CD14-positive monocyte (primary cell): Measurements from ENCODE around the gene PRSS22. TPM values are rescaled to one million over a fixed set of nuclear protein-coding genes. Genes with fewer than 3 reads are reported as not detected.
A peak's percentile ranks its signal among the peaks of the same experiment; 100 is the strongest.

Source experiments
- DNase-seq, 3 donors: peaks; one replicate each; pipeline ENCODE4 v3.0.0-alpha.2; 2011 to 2022
- H2AFZ ChIP-seq: 2 replicates; pipeline ENCODE4 v1.6.0; 2012; ENCODE audit warnings: mild to moderate bottlenecking, low read depth, low read length, inconsistent platforms; ENCODE audit not compliant: insufficient read depth, poor library complexity, severe bottlenecking
- H3K27ac ChIP-seq, 2 donors: 1 replicate in 1 of 2; 2 replicates in 1 of 2; pipeline ENCODE4 v1.5.1; 2012 to 2013; ENCODE audit warnings: low read length in 2 of 2, control low read depth in 1 of 2, inconsistent platforms in 1 of 2, low read depth in 1 of 2, mild to moderate bottlenecking in 1 of 2
- H3K27me3 ChIP-seq, 2 donors: one replicate each; pipeline versions ENCODE4 v1.6.0 to v1.6.1; 2011 to 2013; ENCODE audit warnings: low read length in 2 of 2; ENCODE audit not compliant: control insufficient read depth in 2 of 2, insufficient read depth in 2 of 2
- H3K36me3 ChIP-seq, 2 donors: replicated peaks in 1 of 2; 1 replicate in 1 of 2; 2 replicates in 1 of 2; pipeline versions ENCODE4 v1.5.1 to v1.6.1; 2012 to 2013; ENCODE audit warnings: low read length in 2 of 2, control low read depth in 1 of 2, inconsistent platforms in 1 of 2, mild to moderate bottlenecking in 1 of 2; ENCODE audit not compliant: insufficient read depth in 2 of 2, control insufficient read depth in 1 of 2
- H3K4me1 ChIP-seq, 2 donors: 1 replicate in 1 of 2; 2 replicates in 1 of 2; pipeline versions ENCODE4 v1.5.1 to v1.6.1; 2012 to 2013; ENCODE audit warnings: low read length in 2 of 2, control low read depth in 1 of 2, inconsistent platforms in 1 of 2, mild to moderate bottlenecking in 1 of 2, moderate library complexity in 1 of 2; ENCODE audit not compliant: insufficient read depth in 2 of 2, control insufficient read depth in 1 of 2
- H3K4me2 ChIP-seq: replicated peaks from 2 replicates; pipeline ENCODE3; 2012; ENCODE audit warnings: low read length, moderate library complexity, mild to moderate bottlenecking; ENCODE audit not compliant: poor library complexity, severe bottlenecking; ENCODE audit errors: extremely low read depth
- H3K4me3 ChIP-seq, 3 experiments: fragments of 200-600 bp in 1 of 3; sonication (generic) in 1 of 3; replicated peaks in 1 of 3; 1 replicate in 2 of 3; 2 replicates in 1 of 3; pipeline ENCODE4 v1.5.1; 2011 to 2013; ENCODE audit warnings: low read length in 3 of 3, mild to moderate bottlenecking in 3 of 3, control low read depth in 2 of 3, low read depth in 2 of 3, inconsistent platforms in 1 of 3, moderate library complexity in 1 of 3
- H3K79me2 ChIP-seq: 2 replicates; pipeline ENCODE4 v1.6.0; 2012; ENCODE audit warnings: mild to moderate bottlenecking, control low read depth, inconsistent platforms, low read length, moderate library complexity; ENCODE audit not compliant: insufficient read depth
- H3K9ac ChIP-seq: 2 replicates; pipeline ENCODE4 v1.6.0; 2017; ENCODE audit warnings: low read length, mild to moderate bottlenecking; ENCODE audit not compliant: insufficient read depth, poor library complexity, severe bottlenecking
- H3K9me3 ChIP-seq, 2 donors: replicated peaks in 1 of 2; 1 replicate in 1 of 2; 2 replicates in 1 of 2; pipeline versions ENCODE4 v1.5.1 to v1.6.1; 2012 to 2013; ENCODE audit warnings: low read length in 2 of 2, control low read depth in 1 of 2; ENCODE audit not compliant: control insufficient read depth in 1 of 2, insufficient read depth in 1 of 2
- H4K20me1 ChIP-seq: 2 replicates; pipeline ENCODE4 v1.6.0; 2012; ENCODE audit warnings: mild to moderate bottlenecking, low read length, control low read depth, moderate library complexity; ENCODE audit not compliant: insufficient read depth
- H3K27ac Mint-ChIP-seq, 7 donors: one replicate each; pipeline ENCODE4 v1.8.0; 2020; ENCODE audit warnings: mild to moderate bottlenecking in 7 of 7, mixed read lengths in 7 of 7, moderate library complexity in 6 of 7, inconsistent platforms in 2 of 7
- H3K27me3 Mint-ChIP-seq, 3 donors: one replicate each; pipeline ENCODE4 v1.8.0; 2021 to 2022; ENCODE audit warnings: low read depth in 3 of 3, mild to moderate bottlenecking in 3 of 3, mixed read lengths in 3 of 3, moderate library complexity in 3 of 3, inconsistent platforms in 1 of 3
- H3K36me3 Mint-ChIP-seq, 2 donors: one replicate each; pipeline ENCODE4 v1.8.0; 2020; ENCODE audit warnings: mixed read lengths in 2 of 2, inconsistent platforms in 1 of 2, mild to moderate bottlenecking in 1 of 2
- H3K4me1 Mint-ChIP-seq: one replicate; pipeline ENCODE4 v1.8.0; 2020; ENCODE audit warnings: mild to moderate bottlenecking, mixed read lengths
- H3K4me3 Mint-ChIP-seq, 2 donors: one replicate each; pipeline ENCODE4 v1.8.0; 2020; ENCODE audit warnings: mild to moderate bottlenecking in 2 of 2, mixed read lengths in 2 of 2, moderate library complexity in 1 of 2
- H3K9me3 Mint-ChIP-seq, 7 donors: one replicate each; pipeline ENCODE4 v1.8.0; 2020 to 2022; ENCODE audit warnings: mixed read lengths in 7 of 7, mild to moderate bottlenecking in 6 of 7, moderate library complexity in 6 of 7, inconsistent platforms in 2 of 7
- CTCF ChIP-seq: fragments of 200-600 bp; IDR thresholded peaks from one replicate; pipeline ENCODE4 v1.8.0; 2022; ENCODE audit warnings: antibody characterized with exemption, mild to moderate bottlenecking
- WGBS: methylation state at CpG from one replicate; pipeline ENCODE4 v1.1.5; 2013; ENCODE audit warnings: missing lambda C conversion rate; ENCODE audit not compliant: insufficient coverage; 5-methylcytosine and 5-hydroxymethylcytosine counted together
- intact Hi-C, 2 donors: fragments of 100-400 bp; cut with micrococcal nuclease; formaldehyde crosslinking; loops; one replicate each; pipeline versions ENCODE4 v1.15.0 to v1.15.1; 2023
- polyA plus RNA-seq, 3 donors: library from polyadenylated mRNA; depleted of rRNA in 1 of 3; unstranded in 2 of 3; stranded (reverse) in 1 of 3; fragments of 300-500 nt in 2 of 3; fragments of >200 nt in 1 of 3; fragmentation: Illumina TruSeq in 2 of 3; gene quantifications; 1 replicate in 2 of 3; 2 replicates in 1 of 3; pipeline ENCODE4 v1.2.3, GENCODE V29; 2012 to 2021

PRSS22 gene
- polyA plus RNA-seq, 3 donors = not detected

- DNase-seq = peak; percentile 42 to 65 (median 45)
- Histone ChIP-seq H3K4me3 (no peak overlapping the region), H3K27ac (no peak overlapping the region), H3K27me3 (no peaks in the 10 kb centered on the region), H3K4me2 (no peak overlapping the region), H3K36me3 (no peaks in the 10 kb centered on the region), H3K4me1 (peaks cover 13% of the 10 kb centered on the region in 2 donors), H3K9me3 (no peaks in the 10 kb centered on the region), H3K9ac (no peak overlapping the region), H3K79me2 (no peaks in the 10 kb centered on the region), H2AFZ (no peak overlapping the region), H4K20me1 (no peaks in the 10 kb centered on the region)
- Mint-ChIP-seq H3K27ac (no peak overlapping the region), H3K4me3 (no peak overlapping the region), H3K4me1 (peaks cover 14% of the 10 kb centered on the region), H3K9me3 (peaks cover 0 to 4% (median 0%) of the 10 kb centered on the region in 7 donors), H3K36me3 (no peaks in the 10 kb centered on the region), H3K27me3 (peaks cover 10 to 14% (median 12%) of the 10 kb centered on the region in 3 donors)
- peak; percentile 79 for TF ChIP-seq CTCF
- intact Hi-C loops = loop anchor here (1.0 to 5.0 kb wide), 4 partner anchors 29 to 88 kb away; no protein-coding TSS in a partner anchor
- 4% methylated on average over 9 of the region's 12 CpGs for WGBS
Measured at GRCh38 chr16:2838928-2839327, 19.0 kb downstream of the PRSS22 start.

GRCh38 chr16:2836646-2837508, 21.1 kb downstream of the PRSS22 start:
- Mint-ChIP-seq H3K9me3 (peaks cover 1 to 6% (median 4%) of the 10 kb centered on the region in 7 donors), H3K27me3 (peaks cover 8 to 15% (median 12%) of the 10 kb centered on the region in 3 donors), H3K27ac (peak overlapping the region in 1 of 7 donors; percentile 1), H3K36me3 (no peaks in the 10 kb centered on the region), H3K4me3 (peak overlapping the region in 1 of 2 donors; percentile 22), H3K4me1 (peaks cover 10% of the 10 kb centered on the region)
- no peaks in the 10 kb centered on the region for H3K27me3 ChIP-seq
- no peak overlapping the region for H3K9ac ChIP-seq
- no peaks in the 10 kb centered on the region for H3K79me2 ChIP-seq
- H3K36me3 ChIP-seq = no peaks in the 10 kb centered on the region
- no peak overlapping the region for H3K4me3 ChIP-seq
- intact Hi-C loops = loop anchor here in 1 of 2 donors (5.0 kb wide), 2 partner anchors 35 to 85 kb away; no protein-coding TSS in a partner anchor
- H3K4me2 ChIP-seq = no peak overlapping the region
- no peaks in the 10 kb centered on the region for H4K20me1 ChIP-seq
- H3K9me3 ChIP-seq = no peaks in the 10 kb centered on the region
- no peak overlapping the region for H3K27ac ChIP-seq
- TF ChIP-seq CTCF = no peak
- 92% methylated on average over 9 of the region's 13 CpGs for WGBS
- DNase-seq = no peak
- peaks cover 4% of the 10 kb centered on the region in 2 donors for H3K4me1 ChIP-seq
- no peak overlapping the region for H2AFZ ChIP-seq
